HFFc6 (cell line): ENCODE results near the gene NOS1AP. TPM values are rescaled to one million over a fixed set of nuclear protein-coding genes. Genes with fewer than 3 reads are reported as not detected.

ENCODE experiments used
- DNase-seq: peaks from one replicate; pipeline ENCODE4 v3.0.0-alpha.2; 2018
- H3K27ac Mint-ChIP-seq: 2 replicates; pipeline ENCODE4 v1.8.0; 2020; ENCODE audit warnings: mild to moderate bottlenecking, mixed read lengths
- H3K27me3 Mint-ChIP-seq: 2 replicates; pipeline ENCODE4 v1.8.0; 2021; ENCODE audit warnings: mild to moderate bottlenecking, moderate library complexity, mixed read lengths; ENCODE audit not compliant: insufficient read depth
- H3K36me3 Mint-ChIP-seq: 2 replicates; pipeline ENCODE4 v1.8.0; 2021; ENCODE audit warnings: low read depth, mixed read lengths
- H3K4me1 Mint-ChIP-seq: 2 replicates; pipeline ENCODE4 v1.8.0; 2020; ENCODE audit warnings: low read depth, mixed read lengths
- H3K4me3 Mint-ChIP-seq: 2 replicates; pipeline ENCODE4 v1.8.0; 2020; ENCODE audit warnings: mild to moderate bottlenecking, moderate library complexity, mixed read lengths
- H3K9me3 Mint-ChIP-seq: 2 replicates; pipeline ENCODE4 v1.8.0; 2020; ENCODE audit warnings: mild to moderate bottlenecking, mixed read lengths
- CTCF ChIP-seq: fragments of 200-600 bp; sonication (generic); IDR thresholded peaks from 2 replicates; pipeline ENCODE4 v1.5.0; 2021; ENCODE audit warnings: antibody characterized with exemption, mild to moderate bottlenecking
- total RNA-seq, 6 experiments: library from RNA; stranded (reverse); fragmentation: NEBNext Ultra II Directional; extraction: Animal tissue kit (Norgen Biotek cat#: 25700); gene quantifications; 2 replicates in 1 of 6; 3 replicates in 5 of 6; pipeline ENCODE4 v1.2.3, GENCODE V29; 2021

NOS1AP gene
- total RNA-seq, 6 experiments from 2014 or later = 0.11 to 0.62 (median 0.29) TPM

GRCh38 chr1:162228586-162228985, 159.1 kb downstream of the NOS1AP start:
- H3K27ac Mint-ChIP-seq = no peak overlapping the region
- DNase-seq = no peak
- TF ChIP-seq CTCF = no peak
- peaks cover 16% of the 10 kb centered on the region; the same call in 1 of the 2 replicates for H3K27me3 Mint-ChIP-seq
- H3K4me3 Mint-ChIP-seq = no peak overlapping the region
- H3K36me3 Mint-ChIP-seq = no peaks in the 10 kb centered on the region
- no peaks in the 10 kb centered on the region for H3K9me3 Mint-ChIP-seq
- H3K4me1 Mint-ChIP-seq = no peaks in the 10 kb centered on the region

GRCh38 chr1:162229549-162229948, 160.1 kb downstream of the NOS1AP start:
- H3K9me3 Mint-ChIP-seq = no peaks in the 10 kb centered on the region
- H3K36me3 Mint-ChIP-seq = no peaks in the 10 kb centered on the region
- peaks cover 24% of the 10 kb centered on the region for H3K27me3 Mint-ChIP-seq
- no peak overlapping the region for H3K27ac Mint-ChIP-seq
- no peak overlapping the region for H3K4me3 Mint-ChIP-seq
- TF ChIP-seq CTCF = no peak
- H3K4me1 Mint-ChIP-seq = peaks cover under 1% of the 10 kb centered on the region; the same call in 1 of the 2 replicates
- DNase-seq = no peak

GRCh38 chr1:162230096-162230495, 160.6 kb downstream of the NOS1AP start:
- no peak for DNase-seq
- Mint-ChIP-seq H3K9me3 (no peaks in the 10 kb centered on the region), H3K36me3 (no peaks in the 10 kb centered on the region), H3K27me3 (peaks cover 24% of the 10 kb centered on the region), H3K4me3 (no peak overlapping the region), H3K4me1 (peaks cover 6% of the 10 kb centered on the region), H3K27ac (no peak overlapping the region)
- TF ChIP-seq CTCF = peak; percentile 19; the same call in 1 of the 2 replicates

- H3K9me3 Mint-ChIP-seq = no peaks in the 10 kb centered on the region
- H3K4me3 Mint-ChIP-seq = no peak overlapping the region
- H3K27me3 Mint-ChIP-seq = peaks cover 24% of the 10 kb centered on the region
- H3K36me3 Mint-ChIP-seq = no peaks in the 10 kb centered on the region
- DNase-seq = no peak
- TF ChIP-seq CTCF = no peak
- no peak overlapping the region for H3K27ac Mint-ChIP-seq
- H3K4me1 Mint-ChIP-seq = peaks cover 10% of the 10 kb centered on the region
These were observed 161.0 kb downstream of the NOS1AP start for GRCh38 chr1:162230517-162230916.

GRCh38 chr1:162232034-162232711, 162.7 kb downstream of the NOS1AP start:
- no peak overlapping the region for H3K27ac Mint-ChIP-seq
- no peaks in the 10 kb centered on the region for H3K9me3 Mint-ChIP-seq
- no peak for TF ChIP-seq CTCF
- no peak overlapping the region for H3K4me3 Mint-ChIP-seq
- no peak for DNase-seq
- H3K36me3 Mint-ChIP-seq = no peaks in the 10 kb centered on the region
- peaks cover 24% of the 10 kb centered on the region for H3K27me3 Mint-ChIP-seq
- peaks cover 23% of the 10 kb centered on the region for H3K4me1 Mint-ChIP-seq
